Thyroid gland (tissue), 4 donors: ENCODE results near the gene NCDN.

ENCODE experiments used
- POLR2A ChIP-seq, 2 donors: fragments of 450-650 bp; IDR thresholded peaks; one replicate each; pipeline ENCODE4 v1.6.1; 2017; ENCODE audit warnings: antibody characterized with exemption in 2 of 2, mild to moderate bottlenecking in 2 of 2, moderate library complexity in 1 of 2
- TF ChIP-seq, protein P1 (sequence below), 6 experiments: fragments of 200-600 bp in 3 of 6; fragments of 450-650 bp in 3 of 6; sonication (generic) in 3 of 6; IDR thresholded peaks; one replicate each; pipeline ENCODE4 v1.5.1; 2016 to 2019; ENCODE audit warnings: antibody characterized with exemption in 6 of 6, mild to moderate bottlenecking in 2 of 6, inconsistent platforms in 1 of 6, moderate library complexity in 1 of 6

GRCh38 chr1:35587736-35588135 lies 30.1 kb downstream of the NCDN start:
- no peak for TF ChIP-seq POLR2A (IDR thresholded peaks at IDR 0.05)
- TF ChIP-seq, protein P1, sequence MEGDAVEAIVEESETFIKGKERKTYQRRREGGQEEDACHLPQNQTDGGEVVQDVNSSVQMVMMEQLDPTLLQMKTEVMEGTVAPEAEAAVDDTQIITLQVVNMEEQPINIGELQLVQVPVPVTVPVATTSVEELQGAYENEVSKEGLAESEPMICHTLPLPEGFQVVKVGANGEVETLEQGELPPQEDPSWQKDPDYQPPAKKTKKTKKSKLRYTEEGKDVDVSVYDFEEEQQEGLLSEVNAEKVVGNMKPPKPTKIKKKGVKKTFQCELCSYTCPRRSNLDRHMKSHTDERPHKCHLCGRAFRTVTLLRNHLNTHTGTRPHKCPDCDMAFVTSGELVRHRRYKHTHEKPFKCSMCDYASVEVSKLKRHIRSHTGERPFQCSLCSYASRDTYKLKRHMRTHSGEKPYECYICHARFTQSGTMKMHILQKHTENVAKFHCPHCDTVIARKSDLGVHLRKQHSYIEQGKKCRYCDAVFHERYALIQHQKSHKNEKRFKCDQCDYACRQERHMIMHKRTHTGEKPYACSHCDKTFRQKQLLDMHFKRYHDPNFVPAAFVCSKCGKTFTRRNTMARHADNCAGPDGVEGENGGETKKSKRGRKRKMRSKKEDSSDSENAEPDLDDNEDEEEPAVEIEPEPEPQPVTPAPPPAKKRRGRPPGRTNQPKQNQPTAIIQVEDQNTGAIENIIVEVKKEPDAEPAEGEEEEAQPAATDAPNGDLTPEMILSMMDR (IDR thresholded peaks at IDR 0.05), result no peak
